NCI-H345 treated with DMSO at 0.1 percent for 48 hours (cell line): ENCODE data around the gene TINAGL1.

Experiments used
- DNase-seq: peaks from one replicate; lab custom pipeline; 2025; ENCODE audit not compliant: unreplicated experiment; lab: John Stamatoyannopoulos, UW

The TINAGL1 gene

GRCh38 chr1:31605908-31606427, 29.7 kb downstream of the TINAGL1 start:
- no peak for DNase-seq

GRCh38 chr1:31607360-31607759, 31.0 kb downstream of the TINAGL1 start:
- DNase-seq, result no peak

- DNase-seq, result no peak
Measured at GRCh38 chr1:31609514-31610118, 33.3 kb downstream of the TINAGL1 start.

- no peak for DNase-seq
Measured at GRCh38 chr1:31614414-31615005, 38.2 kb downstream of the TINAGL1 start.

- no peak for DNase-seq
Measured at GRCh38 chr1:31615414-31615813, 39.1 kb downstream of the TINAGL1 start.

GRCh38 chr1:31615939-31616338, 39.6 kb downstream of the TINAGL1 start:
- no peak for DNase-seq

GRCh38 chr1:31617218-31617915, 41.1 kb downstream of the TINAGL1 start, which contains the start of gene HCRTR1:
TSS of gene HCRTR1 (plus strand) at chr1:31617689. CDS start at chr1:31619193, 1,504 bp downstream.
- no peak for DNase-seq

GRCh38 chr1:31617916-31618746, 41.8 kb downstream of the TINAGL1 start:
- DNase-seq, result peak; percentile 55

GRCh38 chr1:31618916-31619846, 42.9 kb downstream of the TINAGL1 start:
- no peak for DNase-seq

- no peak for DNase-seq
Measured at GRCh38 chr1:31620631-31621497, 44.5 kb downstream of the TINAGL1 start.

- DNase-seq, result no peak
Measured at GRCh38 chr1:31621498-31621820, 45.1 kb downstream of the TINAGL1 start.

GRCh38 chr1:31621847-31622730, 45.8 kb downstream of the TINAGL1 start:
- no peak for DNase-seq

GRCh38 chr1:31623365-31623764, 47.0 kb downstream of the TINAGL1 start:
- DNase-seq, result no peak

GRCh38 chr1:31624309-31624708, 48.0 kb downstream of the TINAGL1 start:
- DNase-seq, result no peak

- DNase-seq, result no peak
Measured at GRCh38 chr1:31624731-31625514, 48.6 kb downstream of the TINAGL1 start.

- DNase-seq, result no peak
Measured at GRCh38 chr1:31625561-31626222, 49.4 kb downstream of the TINAGL1 start.
